HG02678 (cell line): ENCODE results near the gene C2CD2.

Experiments used
- ATAC-seq: cut with Tn5 transposase; IDR thresholded peaks from one replicate; pipeline ENCODE4 v1.9.1; 2021; ENCODE audit warnings: mild to moderate bottlenecking, moderate library complexity; ENCODE audit not compliant: unreplicated experiment

C2CD2 gene

GRCh38 chr21:41916888-41917433 lies 36.9 kb downstream of the C2CD2 start:
- no peak for ATAC-seq

- ATAC-seq = no peak
Observed at GRCh38 chr21:41914965-41915364, 38.9 kb downstream of the C2CD2 start.

- ATAC-seq = no peak
Observed at GRCh38 chr21:41914358-41914757, 39.5 kb downstream of the C2CD2 start.

GRCh38 chr21:41913230-41913629 lies 40.6 kb downstream of the C2CD2 start:
- ATAC-seq = no peak

GRCh38 chr21:41908829-41909228 lies 45.0 kb downstream of the C2CD2 start:
- no peak for ATAC-seq

- no peak for ATAC-seq
Observed at GRCh38 chr21:41907496-41908258, 46.1 kb downstream of the C2CD2 start.

- no peak for ATAC-seq
Observed at GRCh38 chr21:41906770-41907169, 47.0 kb downstream of the C2CD2 start.

GRCh38 chr21:41903559-41904351 lies 50.1 kb downstream of the C2CD2 start:
- ATAC-seq = no peak

GRCh38 chr21:41902946-41903345 lies 50.9 kb downstream of the C2CD2 start:
- no peak for ATAC-seq

GRCh38 chr21:41901782-41902181 lies 52.0 kb downstream of the C2CD2 start:
- ATAC-seq = no peak

- ATAC-seq = no peak
Observed at GRCh38 chr21:41901099-41901498, 52.7 kb downstream of the C2CD2 start.

- ATAC-seq = no peak
Observed at GRCh38 chr21:41900401-41900800, 53.4 kb downstream of the C2CD2 start.

- ATAC-seq = no peak
Observed at GRCh38 chr21:41899426-41900202, 54.2 kb downstream of the C2CD2 start.

- no peak for ATAC-seq
Observed at GRCh38 chr21:41898998-41899397, 54.8 kb downstream of the C2CD2 start.

GRCh38 chr21:41897700-41898099 lies 56.1 kb downstream of the C2CD2 start:
- no peak for ATAC-seq

GRCh38 chr21:41897047-41897669 lies 56.7 kb downstream of the C2CD2 start:
- no peak for ATAC-seq

- ATAC-seq = no peak
Observed at GRCh38 chr21:41895643-41896493, 58.0 kb downstream of the C2CD2 start.

GRCh38 chr21:41894922-41895557 lies 58.8 kb downstream of the C2CD2 start:
- ATAC-seq = no peak

GRCh38 chr21:41894511-41894910 lies 59.3 kb downstream of the C2CD2 start:
- ATAC-seq = no peak
